ENCODE results near the gene FNDC3B. TPM values are rescaled to one million over a fixed set of nuclear protein-coding genes. Genes with fewer than 3 reads are reported as not detected.

Gene FNDC3B
- total and polyA plus RNA-seq, 2 of the 8 experiments (the other 6 are each of a cell fraction or from before 2014, with no cell fraction given): 14.1 to 44.4 TPM

DNA sequence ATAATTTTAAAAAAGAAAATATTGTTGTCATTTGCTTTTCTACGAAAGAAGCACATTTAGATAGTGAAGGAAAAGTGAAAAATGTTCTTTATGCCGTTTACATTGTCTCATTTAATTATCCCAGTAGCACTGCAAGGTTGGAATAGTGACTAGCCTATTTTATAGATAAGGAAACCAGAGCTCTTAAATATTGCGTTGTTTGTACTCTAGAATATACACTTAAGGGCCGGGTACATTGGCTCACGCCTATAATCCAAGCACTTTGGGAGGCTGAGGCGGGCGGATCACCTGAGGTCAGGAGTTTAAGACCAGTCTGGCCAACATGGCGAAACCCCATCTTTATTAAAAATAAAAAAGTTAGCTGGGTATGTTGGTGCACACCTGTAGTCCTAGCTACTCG lies 127.5 kb downstream of the FNDC3B start (continued):
- no peak for TF ChIP-seq SIX5 (IDR thresholded peaks at IDR 0.05; ENCODE audit: low read depth, low read length)
- no peak for TF ChIP-seq CHD2 (IDR thresholded peaks at IDR 0.05; ENCODE audit: low read length)
